Measurements from ENCODE around the gene FTCDNL1.

Gene FTCDNL1

DNA sequence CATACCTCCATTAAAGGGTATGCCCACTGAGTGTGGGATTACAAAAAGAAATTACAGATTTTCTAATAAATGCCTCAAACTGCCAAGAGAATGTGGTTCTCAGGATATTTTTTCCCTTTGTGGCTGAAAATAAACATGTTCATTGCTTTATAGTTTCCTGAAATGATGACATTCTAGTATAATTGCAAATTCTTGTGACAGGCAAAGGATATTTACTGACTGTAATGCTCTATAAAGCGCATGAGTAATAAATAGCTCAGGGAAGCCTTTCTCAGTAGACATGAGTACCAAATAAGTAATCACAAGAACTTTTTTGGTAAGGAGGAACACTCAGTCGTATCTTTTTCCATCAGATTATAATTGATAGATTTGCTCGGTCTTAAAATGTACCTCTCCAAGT, 72.3 kb downstream of the FTCDNL1 start:
- DNase-seq, result no peak

GRCh38 chr2:199777916-199778315, 73.1 kb downstream of the FTCDNL1 start:
- no peak for DNase-seq

GRCh38 chr2:199777315-199777714, 73.7 kb downstream of the FTCDNL1 start:
- DNase-seq, result no peak

DNA sequence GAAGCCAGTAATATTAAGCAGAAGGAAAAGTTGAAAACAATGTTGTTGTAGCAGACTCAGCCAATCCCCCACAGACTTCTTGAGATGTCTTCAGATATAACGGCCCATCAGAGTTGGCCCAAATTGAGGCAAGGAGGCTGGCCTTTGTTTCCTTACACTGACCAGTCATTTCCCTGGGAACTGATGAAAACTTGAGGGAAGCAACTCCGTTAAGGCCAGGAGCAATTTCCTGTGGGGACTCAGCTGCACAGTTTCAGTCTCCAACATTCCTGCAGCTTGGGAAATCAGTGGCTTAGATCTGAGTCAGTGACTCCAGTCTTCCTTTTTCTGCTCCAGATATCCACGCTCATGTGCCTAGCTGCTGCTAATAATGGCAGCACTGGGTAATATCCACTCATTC, 75.7 kb downstream of the FTCDNL1 start:
- no peak for DNase-seq

- no peak for DNase-seq
Observed at GRCh38 chr2:199772035-199772976, 78.7 kb downstream of the FTCDNL1 start.

DNA sequence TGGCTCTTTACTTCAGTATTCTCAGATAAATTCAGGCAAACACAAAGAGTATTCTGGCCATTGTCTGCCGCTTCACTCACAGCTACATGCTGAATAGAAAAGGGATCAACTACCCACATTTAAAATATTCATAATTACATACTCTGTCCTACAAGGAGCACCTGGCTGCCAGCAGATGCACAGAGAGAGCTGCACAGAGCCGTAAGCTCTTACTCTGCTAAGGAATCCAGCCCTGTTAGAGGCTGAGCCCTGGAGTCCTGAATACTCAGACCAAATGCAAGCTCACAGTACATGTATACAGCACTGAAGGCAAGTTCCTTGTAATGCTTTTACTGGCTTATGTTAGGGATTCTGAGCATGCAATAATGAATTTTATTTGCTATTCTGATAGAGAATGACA, 80.3 kb downstream of the FTCDNL1 start:
- no peak for DNase-seq

DNA sequence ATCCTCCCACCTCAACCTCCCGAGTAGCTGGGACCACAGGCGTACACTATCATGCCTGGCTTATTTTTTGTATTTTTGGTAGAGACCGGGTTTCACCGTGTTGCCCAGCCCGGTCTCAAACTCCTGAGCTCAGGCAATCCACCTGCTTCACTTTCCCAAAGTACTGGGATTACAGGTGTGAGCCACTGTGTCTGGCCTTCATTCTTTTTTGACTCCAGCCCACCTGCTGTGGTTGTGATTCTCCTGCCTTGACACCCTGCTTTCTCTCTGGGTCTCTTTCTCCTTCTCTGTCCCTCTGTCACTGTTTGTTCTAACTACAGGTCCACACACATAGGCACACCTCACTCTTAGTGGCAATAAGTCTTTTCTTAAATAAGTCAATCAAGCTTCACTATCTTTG, 85.3 kb downstream of the FTCDNL1 start:
- DNase-seq, result no peak

- no peak for DNase-seq
Observed at GRCh38 chr2:199764273-199764800, 86.7 kb downstream of the FTCDNL1 start.

- no peak for DNase-seq
Observed at GRCh38 chr2:199762963-199763362, 88.0 kb downstream of the FTCDNL1 start.

- no peak for DNase-seq
Observed at GRCh38 chr2:199760574-199760973, 90.4 kb downstream of the FTCDNL1 start.

- DNase-seq, result no peak
Observed at GRCh38 chr2:199757233-199757870, 93.6 kb downstream of the FTCDNL1 start.

GRCh38 chr2:199756743-199757142, 94.2 kb downstream of the FTCDNL1 start:
- no peak for DNase-seq

GRCh38 chr2:199756211-199756610, 94.8 kb downstream of the FTCDNL1 start:
- DNase-seq, result no peak

GRCh38 chr2:199754766-199755165, 96.2 kb downstream of the FTCDNL1 start:
- no peak for DNase-seq

- no peak for DNase-seq
Observed at GRCh38 chr2:199751492-199752120, 99.4 kb downstream of the FTCDNL1 start.

GRCh38 chr2:199749571-199749970, 101.4 kb downstream of the FTCDNL1 start:
- DNase-seq, result no peak

- DNase-seq, result no peak
Observed at GRCh38 chr2:199744724-199745123, 106.3 kb downstream of the FTCDNL1 start.

DNA sequence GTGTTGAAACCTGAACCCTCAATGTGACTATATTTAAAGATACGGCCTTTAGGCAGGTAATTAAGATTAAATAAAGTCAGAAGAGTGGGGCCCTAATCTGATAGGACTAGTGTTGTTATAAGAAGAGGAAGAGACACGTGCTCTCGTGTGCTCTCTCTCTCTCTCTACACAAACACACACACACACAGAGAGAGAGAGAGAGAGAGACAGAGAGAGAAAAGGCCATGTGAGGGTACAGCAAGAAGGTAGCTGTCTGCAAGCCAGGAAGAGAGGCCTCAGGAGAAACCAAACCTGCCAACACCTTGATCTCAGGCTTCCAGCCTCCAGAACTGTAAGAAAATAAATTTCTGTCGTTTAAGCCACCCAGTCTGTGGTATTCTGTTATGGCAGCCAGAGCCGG, 106.7 kb downstream of the FTCDNL1 start:
- DNase-seq, result no peak

DNA sequence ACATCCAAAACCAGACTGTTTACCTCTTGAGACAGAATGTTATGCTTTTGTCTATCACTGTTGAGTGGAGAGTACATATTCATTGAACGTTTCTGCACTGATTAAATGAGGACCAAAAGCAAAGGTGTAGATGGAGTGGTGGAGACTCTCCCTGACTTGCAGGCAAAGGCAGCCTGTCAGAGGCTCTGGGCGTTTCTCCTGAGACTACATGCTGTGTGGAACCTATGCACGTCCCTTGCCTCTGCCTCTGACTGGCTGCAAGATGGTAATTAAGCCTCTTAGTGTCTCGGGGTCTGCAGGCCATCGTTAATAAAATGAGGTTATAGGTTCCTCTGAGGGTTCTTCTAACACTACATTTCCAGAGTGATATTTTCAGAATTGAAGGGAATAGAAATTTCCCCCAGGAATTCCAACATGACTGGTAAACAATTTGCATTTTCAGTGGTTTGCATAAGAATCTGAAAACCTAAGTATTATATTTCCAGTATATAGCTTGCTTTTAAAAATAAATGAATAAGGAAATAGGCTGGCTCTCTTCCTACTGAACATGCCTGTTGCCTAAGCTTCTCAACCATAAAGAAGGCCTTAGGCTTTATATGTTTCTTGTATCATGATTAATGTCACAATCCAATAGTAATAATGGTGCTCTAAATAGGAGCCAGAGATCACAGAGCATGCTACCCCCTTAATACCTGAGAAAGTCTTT, 107.4 kb downstream of the FTCDNL1 start:
- no peak for DNase-seq

DNA sequence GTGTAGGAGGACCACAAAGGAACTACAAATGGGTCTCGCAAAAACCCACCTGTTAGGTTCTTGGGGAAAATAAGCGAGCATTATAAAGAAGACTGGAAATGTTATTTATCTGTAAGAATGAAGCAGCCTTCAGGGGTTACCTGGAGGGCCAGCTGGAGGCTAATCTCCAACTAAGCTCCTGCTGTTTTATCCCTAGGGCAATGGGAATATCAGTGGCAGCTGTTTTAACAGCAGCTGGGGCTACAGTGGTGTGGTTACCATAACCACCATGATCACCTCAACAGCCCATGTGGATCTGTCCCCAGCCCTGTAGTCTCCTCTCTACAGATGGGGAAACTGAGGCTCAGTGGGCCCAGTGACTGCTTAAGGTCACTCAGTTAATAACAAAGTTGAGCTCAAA, 108.1 kb downstream of the FTCDNL1 start:
- DNase-seq, result no peak

- no peak for DNase-seq
Observed at GRCh38 chr2:199740111-199740428, 110.9 kb downstream of the FTCDNL1 start.

DNA sequence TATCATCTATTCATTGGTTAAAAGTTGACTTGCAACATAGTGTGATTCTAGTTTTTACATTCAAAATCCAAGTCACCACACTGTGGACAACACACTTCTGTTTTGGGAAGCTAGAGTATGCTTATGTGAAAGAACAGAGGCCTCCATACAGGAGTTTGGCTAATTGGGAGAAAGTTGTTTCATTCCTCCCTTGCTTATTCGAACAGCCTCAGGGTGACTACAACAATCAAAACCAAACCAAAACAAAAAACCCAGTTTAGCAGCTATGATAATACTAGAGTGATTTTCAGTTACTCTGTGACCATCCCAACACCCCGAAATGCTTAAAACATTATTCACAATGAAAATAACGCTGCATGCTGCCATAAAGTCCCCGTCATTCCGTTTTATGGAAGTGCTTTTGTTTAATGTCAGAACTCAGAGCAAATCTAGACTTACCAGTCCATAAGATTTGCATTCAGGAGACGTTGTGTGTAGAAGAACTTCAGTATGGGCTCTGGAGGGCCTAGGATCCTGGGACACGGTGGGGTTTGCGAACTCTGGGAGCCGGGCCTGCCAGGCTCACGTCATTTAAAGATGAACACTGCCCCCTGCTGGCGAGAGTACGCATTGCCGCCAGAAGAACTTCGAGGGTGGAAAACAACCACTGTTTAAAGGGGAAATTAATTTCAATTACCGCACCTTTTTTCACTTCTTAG, 111.4 kb downstream of the FTCDNL1 start:
- peak; percentile 27 to 33 for DNase-seq

Data from CD4-positive, alpha-beta T cell treated with Interleukin-1 beta for 1 hour (primary cell).